Measurements from ENCODE around the gene OR2K2.
"Not testable (repeated sequence)": the region's sequence is repeated elsewhere in the genome, so short reads cannot be mapped to it uniquely, and the experiment has no call there.

OR2K2 gene

GRCh38 chr9:111360881-111361280, 30.9 kb upstream of the OR2K2 start:
- H3K4me3 ChIP-seq (ENCODE audit: control insufficient read depth, low read depth, low read length): no peak overlapping the region
- TF ChIP-seq CTCF (conservative IDR thresholded peaks at IDR 0.05; ENCODE audit: control insufficient read depth, insufficient read depth, low read depth, low read length): no peak
- DNase-seq (ENCODE audit: low read depth): no peak

GRCh38 chr9:111356481-111357244, 26.6 kb upstream of the OR2K2 start:
- no peak for TF ChIP-seq CTCF (conservative IDR thresholded peaks at IDR 0.05; ENCODE audit: control insufficient read depth, insufficient read depth, low read depth, low read length)
- peak overlapping the region; percentile 46 for H3K4me3 ChIP-seq (ENCODE audit: control insufficient read depth, low read depth, low read length)
- peak; percentile 94 for DNase-seq (ENCODE audit: low read depth)

GRCh38 chr9:111352545-111352944, 22.5 kb upstream of the OR2K2 start:
- TF ChIP-seq CTCF (conservative IDR thresholded peaks at IDR 0.05; ENCODE audit: control insufficient read depth, insufficient read depth, low read depth, low read length): no peak
- no peak overlapping the region for H3K4me3 ChIP-seq (ENCODE audit: control insufficient read depth, low read depth, low read length)
- DNase-seq (ENCODE audit: low read depth): no peak

- TF ChIP-seq CTCF (conservative IDR thresholded peaks at IDR 0.05; ENCODE audit: control insufficient read depth, insufficient read depth, low read depth, low read length): no peak
- DNase-seq (ENCODE audit: low read depth): peak; percentile 16
- H3K4me3 ChIP-seq (ENCODE audit: control insufficient read depth, low read depth, low read length): no peak overlapping the region
These were observed 20.5 kb upstream of the OR2K2 start for GRCh38 chr9:111350556-111350955.

- no peak for TF ChIP-seq CTCF (conservative IDR thresholded peaks at IDR 0.05; ENCODE audit: control insufficient read depth, insufficient read depth, low read depth, low read length)
- H3K4me3 ChIP-seq (ENCODE audit: control insufficient read depth, low read depth, low read length): no peak overlapping the region
These were observed 19.7 kb upstream of the OR2K2 start for GRCh38 chr9:111349766-111350165.

GRCh38 chr9:111348821-111349271, 18.8 kb upstream of the OR2K2 start:
- peak; percentile 58 for DNase-seq (ENCODE audit: low read depth)
- H3K4me3 ChIP-seq (ENCODE audit: control insufficient read depth, low read depth, low read length): no peak overlapping the region
- TF ChIP-seq CTCF (conservative IDR thresholded peaks at IDR 0.05; ENCODE audit: control insufficient read depth, insufficient read depth, low read depth, low read length): no peak

More at GRCh38 chr9:111349766-111350165, 19.7 kb upstream of the OR2K2 start:
- no peak for DNase-seq (ENCODE audit: low read depth)

GRCh38 chr9:111334318-111334863, 4.4 kb upstream of the OR2K2 start:
- not testable (repeated sequence) for H3K4me3 ChIP-seq (ENCODE audit: control insufficient read depth, low read depth, low read length); DNase-seq (ENCODE audit: low read depth)
